Fibroblast of skin of abdomen (primary cell): ENCODE data around the gene PRKN.

Experiments used
- DNase-seq: peaks from one replicate; pipeline ENCODE4 v3.0.0-alpha.2; 2013

The PRKN gene

GRCh38 chr6:161564952-161565351 is 1162.6 kb downstream of the PRKN start:
- no peak for DNase-seq

DNA sequence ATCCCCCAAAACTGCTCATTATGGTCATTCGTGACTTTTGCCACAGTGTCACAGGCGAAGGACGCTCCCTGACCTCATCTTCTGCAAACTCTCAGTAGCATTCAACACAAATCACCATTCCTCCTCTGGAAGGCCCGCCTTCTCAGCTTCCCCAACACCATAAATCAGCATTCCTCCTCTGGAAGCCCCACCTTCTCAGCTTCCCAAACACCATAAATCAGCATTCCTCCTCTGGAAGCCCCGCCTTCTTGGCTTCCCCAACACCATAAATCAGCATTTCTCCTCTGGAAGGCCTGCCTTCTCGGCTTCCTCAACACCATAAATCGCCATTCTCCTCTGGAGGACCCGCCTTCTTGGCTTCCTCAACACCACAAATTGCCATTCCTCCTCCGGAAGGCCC is 1165.7 kb downstream of the PRKN start:
- peak; percentile 73 for DNase-seq

GRCh38 chr6:161557333-161558107 is 1170.0 kb downstream of the PRKN start:
- no peak for DNase-seq

DNA sequence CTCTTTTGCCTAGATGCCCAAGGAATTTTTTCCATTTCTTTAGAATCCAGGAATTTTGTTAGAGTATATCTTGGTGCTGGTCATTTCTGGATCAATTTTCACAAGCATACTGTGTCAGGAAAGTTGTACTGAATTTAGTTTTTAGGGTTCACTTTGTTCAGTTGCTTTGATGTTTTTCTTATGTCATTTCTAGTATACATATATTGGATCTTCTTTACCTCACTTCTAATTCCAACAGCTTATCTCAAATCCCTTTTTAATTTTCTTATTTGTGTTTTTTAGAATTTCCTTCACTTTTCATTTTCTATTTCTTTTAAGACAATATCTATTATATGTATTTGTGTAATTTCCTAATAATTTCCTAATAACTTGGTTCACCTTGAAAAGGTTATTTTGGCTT is 1172.7 kb downstream of the PRKN start:
- no peak for DNase-seq

GRCh38 chr6:161549977-161550655 is 1177.5 kb downstream of the PRKN start:
- DNase-seq, result no peak

DNA sequence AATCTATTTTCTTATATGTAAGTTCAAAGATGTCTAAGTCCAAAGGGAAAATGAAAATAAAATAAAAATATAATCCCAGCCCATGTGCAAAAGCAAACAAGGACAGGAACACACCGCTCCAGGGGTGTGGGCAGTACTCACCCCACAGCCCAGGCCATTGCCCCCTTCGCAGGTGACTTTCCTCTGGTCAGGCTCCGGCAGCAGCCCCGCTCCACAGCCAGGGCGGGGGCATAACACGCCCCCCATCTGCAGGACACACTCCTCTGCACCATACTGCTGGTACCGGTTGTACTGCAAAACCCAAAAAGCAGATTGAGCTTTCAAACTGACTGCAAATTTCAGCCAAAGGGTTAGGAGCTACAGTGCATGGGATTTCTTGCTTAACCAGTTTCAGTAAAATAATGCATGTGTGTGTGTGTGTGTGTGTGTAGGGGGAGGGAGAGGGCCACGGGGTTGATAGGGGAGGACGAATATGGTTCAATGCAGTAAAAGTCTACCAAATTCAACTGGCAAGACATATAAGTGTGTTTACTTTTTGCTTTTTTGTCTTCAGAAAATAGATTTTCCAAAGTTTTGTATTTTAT is 1178.8 kb downstream of the PRKN start:
- no peak for DNase-seq

DNA sequence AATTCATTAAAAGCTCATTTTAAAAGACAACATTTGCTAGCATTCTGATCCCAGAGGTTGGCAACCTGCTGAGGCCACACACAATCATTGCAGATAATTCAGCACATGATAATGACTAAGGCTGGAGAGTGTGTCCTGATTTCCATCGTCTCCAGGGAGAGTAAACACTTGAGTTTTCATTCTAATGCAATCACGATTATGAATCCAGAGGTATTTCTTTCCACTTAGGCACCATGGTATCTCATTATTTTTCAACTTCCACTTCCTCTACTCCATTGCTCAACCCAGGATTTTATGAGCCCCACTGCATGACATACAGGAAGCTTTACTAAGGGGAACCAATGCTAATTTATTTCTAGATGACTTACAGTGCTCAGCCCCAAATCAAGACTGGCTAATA is 1179.9 kb downstream of the PRKN start:
- no peak for DNase-seq

GRCh38 chr6:161546632-161547031 is 1180.9 kb downstream of the PRKN start:
- DNase-seq, result no peak

DNA sequence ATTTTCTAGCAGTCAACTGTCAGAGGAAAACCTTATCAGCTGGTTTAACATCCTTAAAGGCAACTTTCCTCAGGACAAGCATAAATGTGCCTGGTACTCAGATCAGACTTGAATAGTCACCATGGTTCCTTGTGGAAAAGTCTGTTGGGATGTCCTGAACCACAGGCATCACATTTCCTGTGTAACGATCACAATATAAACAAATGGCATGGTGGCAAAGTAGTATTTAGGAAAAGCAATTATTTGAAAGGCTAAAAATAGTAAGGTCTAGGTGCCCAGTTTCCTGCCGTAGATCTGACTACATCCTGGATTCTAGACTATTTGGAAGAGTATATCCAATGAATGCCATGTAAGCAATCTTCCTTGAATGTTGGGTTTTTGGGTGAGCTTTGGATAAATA is 1181.8 kb downstream of the PRKN start:
- no peak for DNase-seq

DNA sequence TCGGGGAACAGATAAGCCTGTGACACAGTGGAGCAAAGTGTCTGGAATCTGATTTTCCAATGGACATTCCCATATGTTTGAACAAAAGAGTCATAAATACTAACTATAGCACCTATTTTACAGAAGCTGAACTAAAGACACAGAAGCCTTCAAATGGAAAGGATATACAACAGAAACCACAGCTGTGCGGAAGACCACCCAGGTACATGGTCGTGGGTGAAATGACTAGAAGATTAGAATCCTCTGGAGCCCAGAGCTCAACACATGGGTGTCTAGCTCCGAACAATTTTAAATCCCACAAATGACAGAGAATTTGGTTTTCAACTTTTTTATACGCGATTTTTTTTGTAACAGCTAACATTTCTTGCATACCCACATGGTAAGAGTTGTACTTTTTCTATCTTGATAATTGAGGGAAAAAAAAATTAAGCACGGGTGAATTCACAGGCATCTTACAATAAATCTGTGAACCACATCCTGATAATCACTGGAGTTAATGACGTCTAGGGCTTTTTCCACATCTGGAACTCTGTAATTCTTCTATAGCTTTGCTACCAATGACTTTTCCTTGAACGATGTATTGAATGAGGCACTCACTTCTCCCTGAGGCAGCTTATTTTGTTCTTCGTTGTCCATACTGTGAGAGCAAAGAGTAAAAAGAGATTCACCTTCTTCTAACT is 1182.6 kb downstream of the PRKN start:
- DNase-seq, result peak; percentile 91

GRCh38 chr6:161543684-161544309 is 1183.8 kb downstream of the PRKN start:
- DNase-seq, result peak; percentile 38

DNA sequence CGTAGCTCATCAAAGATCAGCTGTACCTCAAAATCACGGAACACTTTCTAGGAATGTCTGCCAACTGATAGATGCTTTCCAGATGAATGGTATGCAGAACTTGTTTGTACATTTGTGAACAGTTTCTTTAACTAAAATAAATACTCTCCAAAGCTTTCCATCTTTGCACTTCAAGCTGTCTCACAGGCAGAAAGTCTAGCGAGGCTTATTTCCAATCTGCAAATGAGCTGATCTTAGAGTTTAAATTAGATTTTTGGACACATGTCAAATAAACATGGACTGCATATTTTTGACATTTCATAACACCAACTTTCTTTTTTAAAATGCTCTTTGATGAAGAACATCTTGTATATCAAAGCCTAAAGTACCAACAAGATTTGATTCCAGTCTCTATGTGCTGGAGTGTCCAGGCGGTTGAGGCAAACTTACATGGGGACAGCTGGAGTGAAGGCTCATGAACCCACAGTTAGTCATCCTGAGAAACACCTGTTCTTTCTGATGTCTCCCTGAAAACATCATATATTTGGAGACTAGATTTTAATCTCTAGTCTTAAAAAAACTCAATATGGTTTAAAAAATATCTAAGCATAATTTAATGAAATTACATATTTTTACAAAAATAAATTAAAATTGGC is 1185.1 kb downstream of the PRKN start:
- DNase-seq, result no peak

DNA sequence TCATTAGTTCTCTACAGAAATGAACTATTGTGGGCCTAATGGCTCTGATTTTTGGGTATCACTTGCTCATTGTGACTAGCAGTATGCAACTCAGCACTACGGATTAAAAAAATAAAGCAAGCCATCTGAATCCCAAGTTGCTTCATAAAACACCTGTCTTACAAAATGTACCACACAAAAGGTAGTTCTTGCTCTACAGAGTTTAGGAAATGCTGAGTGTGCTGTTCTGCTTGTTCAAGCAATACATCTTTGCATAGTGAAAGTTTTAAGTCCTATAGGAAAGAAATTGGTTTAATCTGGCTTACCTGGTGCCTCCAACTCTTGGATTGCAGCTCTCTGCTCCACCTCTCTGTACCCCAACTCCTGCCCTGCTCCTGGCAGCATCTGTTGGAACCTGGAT is 1187.0 kb downstream of the PRKN start:
- DNase-seq, result no peak

DNA sequence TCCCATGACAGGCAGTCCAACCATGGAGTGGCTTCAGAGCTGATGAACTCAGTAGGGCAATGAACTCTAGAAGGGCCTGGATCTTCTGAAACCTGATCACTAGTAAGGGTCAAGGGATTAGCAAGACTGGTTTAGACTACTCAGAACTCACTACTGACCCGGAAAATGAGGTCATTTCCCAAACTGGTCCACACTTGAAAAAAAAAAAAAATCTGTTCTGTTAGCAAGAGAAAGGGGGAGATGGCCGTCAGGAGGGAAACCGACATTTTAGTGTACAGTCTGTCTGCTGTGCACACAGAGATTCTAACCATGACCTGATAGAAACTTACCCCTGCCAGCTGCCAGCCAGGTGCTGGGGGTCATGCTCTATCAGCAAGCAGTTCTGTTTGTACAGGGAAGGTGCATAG is 1191.3 kb downstream of the PRKN start:
- no peak for DNase-seq

GRCh38 chr6:161534264-161534873 is 1193.2 kb downstream of the PRKN start:
- DNase-seq, result no peak

GRCh38 chr6:161533266-161533665 is 1194.3 kb downstream of the PRKN start:
- no peak for DNase-seq

- DNase-seq, result no peak
These were observed 1195.0 kb downstream of the PRKN start for GRCh38 chr6:161532536-161532935.

- no peak for DNase-seq
These were observed 1200.8 kb downstream of the PRKN start for GRCh38 chr6:161526794-161527193.

DNA sequence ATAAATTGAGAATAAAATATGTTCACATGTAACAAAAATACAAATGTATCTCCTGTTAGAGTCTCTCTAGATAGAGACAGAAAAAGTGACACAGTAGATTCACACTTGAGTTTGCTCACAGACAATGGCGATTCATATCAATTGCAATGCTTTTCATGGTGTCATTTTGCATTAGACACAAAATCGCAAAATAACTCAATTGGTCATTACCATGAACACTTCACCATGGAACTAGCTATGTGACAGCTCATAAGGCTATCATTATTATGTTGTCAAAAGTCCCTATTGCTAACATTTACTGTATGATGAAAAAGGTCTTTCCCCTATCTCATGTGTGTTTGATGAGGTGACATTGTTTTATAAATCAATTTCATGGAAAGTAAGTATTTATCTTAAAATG is 1204.2 kb downstream of the PRKN start:
- DNase-seq, result no peak

- DNase-seq, result no peak
These were observed 1205.3 kb downstream of the PRKN start for GRCh38 chr6:161522276-161522675.

DNA sequence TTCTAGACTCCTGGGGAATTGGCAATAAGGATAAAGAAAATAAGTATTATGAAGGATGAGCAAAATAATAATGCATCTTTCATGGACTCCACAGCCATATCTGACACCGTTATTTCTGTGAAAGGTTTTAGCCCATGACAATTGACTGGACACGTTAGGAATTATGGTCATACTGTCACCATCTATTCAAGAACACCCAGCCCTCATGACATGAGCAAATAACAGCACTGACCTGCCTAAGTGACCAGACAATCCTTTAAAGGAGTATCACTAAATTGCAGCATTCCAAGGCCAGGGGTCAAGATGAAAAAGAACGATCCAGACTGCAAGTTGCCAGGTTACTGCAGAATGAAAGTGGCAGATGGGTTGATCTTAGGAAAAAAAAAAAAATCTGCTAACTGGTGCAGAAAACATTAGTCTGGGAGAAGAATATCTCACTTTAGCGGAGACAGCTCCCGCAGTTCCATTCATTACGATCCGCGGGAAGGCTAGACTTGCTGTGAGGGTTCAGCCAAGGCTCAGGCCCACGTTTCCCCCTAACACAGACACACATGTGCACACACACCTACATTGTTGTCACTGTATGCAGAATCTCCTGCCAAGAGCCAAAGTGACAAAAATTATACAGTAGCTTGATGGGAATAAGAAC is 1216.0 kb downstream of the PRKN start:
- no peak for DNase-seq
